NCI-H2227 (cell line): ENCODE measurements around the gene BACE1-AS.
"Not testable (repeated sequence)": the region's sequence is repeated elsewhere in the genome, so short reads cannot be mapped to it uniquely, and the experiment has no call there.

ENCODE experiments used
- DNase-seq: peaks from one replicate; lab custom pipeline; 2025; ENCODE audit not compliant: unreplicated experiment; lab: John Stamatoyannopoulos, UW

Gene BACE1-AS

GRCh38 chr11:117319214-117319840 is 28.2 kb downstream of the BACE1-AS start:
- DNase-seq = no peak

- not testable (repeated sequence) for DNase-seq
These were observed 36.1 kb downstream of the BACE1-AS start for GRCh38 chr11:117327255-117327566.

- peak; percentile 94 for DNase-seq
These were observed 36.6 kb downstream of the BACE1-AS start, which contains the start of gene CEP164 for GRCh38 chr11:117327567-117328374. CEP164 (plus strand) TSS chr11:117327854; CDS start chr11:117338587, 10,733 bp downstream.

- peak; percentile 30 for DNase-seq
These were observed 37.3 kb downstream of the BACE1-AS start for GRCh38 chr11:117328375-117329010.

- no peak for DNase-seq
These were observed 41.7 kb downstream of the BACE1-AS start for GRCh38 chr11:117332843-117333242.

- DNase-seq = peak; percentile 25
These were observed 42.8 kb downstream of the BACE1-AS start for GRCh38 chr11:117333917-117334316.

- DNase-seq = no peak
These were observed 43.8 kb downstream of the BACE1-AS start for GRCh38 chr11:117334896-117335295.

- no peak for DNase-seq
These were observed 44.3 kb downstream of the BACE1-AS start for GRCh38 chr11:117335399-117335798.

GRCh38 chr11:117337076-117337475 is 45.9 kb downstream of the BACE1-AS start:
- DNase-seq = no peak
